GM12878 (cell line): Measurements from ENCODE around the gene ZNF329.

Source experiments
- BHLHE40 ChIP-seq, 2 experiments: fragments of 450-650 bp in 1 of 2; IDR thresholded peaks; 2 replicates each; pipeline ENCODE4 v1.6.1; 2011 to 2017; ENCODE audit warnings: low read depth in 2 of 2, borderline replicate concordance in 1 of 2, improper control_type of control experiment in 1 of 2, low read length in 1 of 2, mild to moderate bottlenecking in 1 of 2
- CBX3 ChIP-seq: fragments of 200-600 bp; sonication (generic); IDR thresholded peaks from 2 replicates; pipeline ENCODE4 v1.6.1; 2016; ENCODE audit warnings: low read depth, borderline replicate concordance
- CTCF ChIP-seq, 3 experiments: IDR thresholded peaks in 2 of 3; conservative IDR thresholded peaks in 1 of 3; 2 replicates each; pipeline ENCODE4 v1.5.1; 2011; ENCODE audit warnings: low read depth in 3 of 3, low read length in 3 of 3, mild to moderate bottlenecking in 3 of 3, control low read depth in 2 of 3, moderate library complexity in 2 of 3, inconsistent platforms in 1 of 3, mixed read lengths in 1 of 3; ENCODE audit not compliant: control insufficient read depth in 2 of 3, insufficient read depth in 1 of 3; ENCODE audit errors: extremely low read depth in 1 of 3
- EZH2 ChIP-seq: IDR thresholded peaks from 2 replicates; pipeline ENCODE4 v1.6.1; 2012; ENCODE audit warnings: low read depth, mild to moderate bottlenecking, control low read depth, inconsistent platforms, low read length, borderline replicate concordance; ENCODE audit not compliant: control insufficient read depth
- REST ChIP-seq: IDR thresholded peaks from 2 replicates; pipeline ENCODE4 v1.6.1; 2012; ENCODE audit warnings: mild to moderate bottlenecking, low read depth, low read length
- TCF12 ChIP-seq: IDR thresholded peaks from 2 replicates; pipeline ENCODE4 v1.6.1; 2011; ENCODE audit warnings: low read depth, mild to moderate bottlenecking, low read length

- no peak for TF ChIP-seq REST
- TF ChIP-seq BHLHE40 (IDR thresholded peaks at IDR 0.05; ENCODE audit: borderline replicate concordance in 1 of 2, low read depth in 2 of 2, low read length in 1 of 2), result no peak
- no peak for TF ChIP-seq CBX3
- TF ChIP-seq EZH2, result no peak
- TF ChIP-seq TCF12, result no peak
- TF ChIP-seq CTCF (IDR thresholded peaks at IDR 0.05 in 2 of 3, conservative IDR thresholded peaks at IDR 0.05 in 1 of 3; ENCODE audit: control insufficient read depth in 2 of 3, extremely low read depth in 1 of 3, insufficient read depth in 1 of 3, low read depth in 3 of 3, low read length in 3 of 3), result no peak
Measured at GRCh38 chr19:58107778-58108545, 42.6 kb downstream of the ZNF329 start.
